Measurements from ENCODE around the gene RTL1. TPM values are rescaled to one million over a fixed set of nuclear protein-coding genes. Genes with fewer than 3 reads are reported as not detected.

The RTL1 gene
- total RNA-seq, 1 experiment from 2014 or later, result not detected

- no peak for DNase-seq (ENCODE audit: low read depth)
Measured at GRCh38 chr14:100834794-100835547, 68.6 kb downstream of the RTL1 start.

- no peak for DNase-seq (ENCODE audit: low read depth)
Measured at GRCh38 chr14:100834082-100834793, 69.3 kb downstream of the RTL1 start.

GRCh38 chr14:100832311-100832960, 71.1 kb downstream of the RTL1 start:
- no peak for DNase-seq (ENCODE audit: low read depth)

GRCh38 chr14:100830681-100831080, 72.8 kb downstream of the RTL1 start:
- no peak for DNase-seq (ENCODE audit: low read depth)

Other genes starting within 250 kb of the RTL1 start
- not detected in 2 replicates for gene DLK1, start 176.8 kb downstream of the RTL1 start, total RNA-seq (2014; rRNA removed)
- gene MEG3, start 77.6 kb downstream of the RTL1 start, total RNA-seq (2014; rRNA removed), result 80.9 and 81.0 TPM in 2 replicates

Data from LHCN-M2 (cell line).